NB4 (cell line): ENCODE data around the gene ZC3H8.

Source experiments
- CTCF ChIP-seq: IDR thresholded peaks from one replicate; pipeline ENCODE4 v1.5.1; 2012; ENCODE audit warnings: low read depth, low read length
- POLR2A ChIP-seq: IDR thresholded peaks from 2 replicates; pipeline ENCODE4 v1.6.1; 2011; ENCODE audit warnings: mild to moderate bottlenecking; ENCODE audit not compliant: insufficient read length; ENCODE audit errors: extremely low read depth
- TF ChIP-seq, protein P1 (sequence below): IDR thresholded peaks from 2 replicates; pipeline ENCODE4 v1.6.1; 2011; ENCODE audit warnings: low read depth, low read length

- TF ChIP-seq CTCF: no peak
- TF ChIP-seq POLR2A: no peak
- TF ChIP-seq, protein P1, sequence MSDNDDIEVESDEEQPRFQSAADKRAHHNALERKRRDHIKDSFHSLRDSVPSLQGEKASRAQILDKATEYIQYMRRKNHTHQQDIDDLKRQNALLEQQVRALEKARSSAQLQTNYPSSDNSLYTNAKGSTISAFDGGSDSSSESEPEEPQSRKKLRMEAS: no peak
Measured at GRCh38 chr2:112170495-112170894, 84.3 kb downstream of the ZC3H8 start.
